Nephron (organoid): ENCODE measurements around the gene RCAN2.

ENCODE experiments used
- H3K27ac Mint-ChIP-seq, 3 experiments: 2 replicates each; pipeline ENCODE4 v1.8.0; 2020; ENCODE audit warnings: mixed read lengths in 3 of 3, mild to moderate bottlenecking in 2 of 3, moderate library complexity in 1 of 3
- H3K27me3 Mint-ChIP-seq: 2 replicates; pipeline ENCODE4 v1.8.0; 2021; ENCODE audit warnings: low read depth, mild to moderate bottlenecking, moderate library complexity, mixed read lengths
- H3K36me3 Mint-ChIP-seq: 2 replicates; pipeline ENCODE4 v1.8.0; 2020; ENCODE audit warnings: low read depth, mixed read lengths
- H3K4me1 Mint-ChIP-seq: 2 replicates; pipeline ENCODE4 v1.8.0; 2020; ENCODE audit warnings: mixed read lengths
- H3K4me3 Mint-ChIP-seq, 3 experiments: 2 replicates each; pipeline ENCODE4 v1.8.0; 2020; ENCODE audit warnings: mild to moderate bottlenecking in 3 of 3, mixed read lengths in 3 of 3, moderate library complexity in 2 of 3
- H3K9me3 Mint-ChIP-seq: 2 replicates; pipeline ENCODE4 v1.8.0; 2020; ENCODE audit warnings: mixed read lengths
- TF ChIP-seq, protein P1 (sequence below), 3 experiments: fragments of 200-600 bp; sonication (generic); IDR thresholded peaks; one replicate each; pipeline ENCODE4 v1.5.0; 2021; ENCODE audit warnings: antibody characterized with exemption in 3 of 3; ENCODE audit not compliant: unreplicated experiment in 3 of 3

RCAN2 gene

DNA sequence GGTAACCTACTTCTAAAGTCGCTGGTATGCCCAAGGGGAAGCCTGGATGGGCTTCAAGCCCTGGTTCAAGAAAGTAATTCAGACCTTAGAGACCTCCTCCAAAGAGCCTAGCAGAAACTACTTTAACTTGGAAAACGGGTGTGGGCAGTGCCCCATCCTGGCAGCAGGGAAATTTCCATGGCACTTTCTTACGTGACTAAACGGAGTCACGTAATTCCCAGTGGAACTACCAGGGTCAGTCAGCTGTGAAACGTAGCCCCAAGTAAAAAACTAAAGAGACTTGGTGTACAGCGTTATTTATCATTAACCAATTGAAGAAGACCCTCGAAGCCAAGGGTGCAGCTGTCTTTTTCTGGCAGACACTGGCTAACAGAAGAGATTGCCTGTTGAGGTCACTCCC lies 114.0 kb downstream of the RCAN2 start:
- TF ChIP-seq, protein P1, sequence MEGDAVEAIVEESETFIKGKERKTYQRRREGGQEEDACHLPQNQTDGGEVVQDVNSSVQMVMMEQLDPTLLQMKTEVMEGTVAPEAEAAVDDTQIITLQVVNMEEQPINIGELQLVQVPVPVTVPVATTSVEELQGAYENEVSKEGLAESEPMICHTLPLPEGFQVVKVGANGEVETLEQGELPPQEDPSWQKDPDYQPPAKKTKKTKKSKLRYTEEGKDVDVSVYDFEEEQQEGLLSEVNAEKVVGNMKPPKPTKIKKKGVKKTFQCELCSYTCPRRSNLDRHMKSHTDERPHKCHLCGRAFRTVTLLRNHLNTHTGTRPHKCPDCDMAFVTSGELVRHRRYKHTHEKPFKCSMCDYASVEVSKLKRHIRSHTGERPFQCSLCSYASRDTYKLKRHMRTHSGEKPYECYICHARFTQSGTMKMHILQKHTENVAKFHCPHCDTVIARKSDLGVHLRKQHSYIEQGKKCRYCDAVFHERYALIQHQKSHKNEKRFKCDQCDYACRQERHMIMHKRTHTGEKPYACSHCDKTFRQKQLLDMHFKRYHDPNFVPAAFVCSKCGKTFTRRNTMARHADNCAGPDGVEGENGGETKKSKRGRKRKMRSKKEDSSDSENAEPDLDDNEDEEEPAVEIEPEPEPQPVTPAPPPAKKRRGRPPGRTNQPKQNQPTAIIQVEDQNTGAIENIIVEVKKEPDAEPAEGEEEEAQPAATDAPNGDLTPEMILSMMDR (IDR thresholded peaks at IDR 0.05; ENCODE audit: unreplicated experiment in 3 of 3), result no peak
- no peak overlapping the region for H3K4me3 Mint-ChIP-seq

DNA sequence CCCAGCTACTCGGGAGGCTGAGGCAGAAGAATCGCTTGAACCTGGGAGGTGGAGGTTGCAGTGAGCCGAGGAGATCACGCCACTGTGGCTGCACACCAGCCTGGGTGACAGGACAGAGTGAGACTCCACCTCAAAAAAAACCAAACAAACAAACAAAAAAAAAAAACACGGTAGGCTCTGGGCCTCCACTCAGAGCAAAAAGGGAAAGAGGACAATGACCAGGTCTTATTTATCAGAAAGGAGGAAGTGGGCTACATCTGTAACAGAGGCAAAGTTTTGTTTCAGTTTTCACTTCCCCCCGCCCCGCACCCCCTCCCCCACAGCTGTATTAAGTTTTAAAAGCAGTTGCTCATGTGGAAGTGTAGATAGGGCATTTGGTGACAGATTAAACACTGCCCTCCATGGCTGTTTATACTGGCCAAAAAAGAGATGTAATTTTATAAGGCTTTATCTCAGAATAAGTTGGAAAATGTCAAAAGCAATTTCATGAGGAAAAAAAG lies 114.6 kb downstream of the RCAN2 start:
- Mint-ChIP-seq H3K4me1 (peaks cover 16% of the 10 kb centered on the region), H3K9me3 (no peaks in the 10 kb centered on the region), H3K27ac (peak overlapping the region in 2 of 3 experiments; percentile 38 to 67), H3K36me3 (no peaks in the 10 kb centered on the region), H3K4me3 (no peak overlapping the region), H3K27me3 (no peaks in the 10 kb centered on the region)
- TF ChIP-seq, protein P1 (IDR thresholded peaks at IDR 0.05; ENCODE audit: unreplicated experiment in 3 of 3), result no peak

More for the DNA sequence above, 114.0 kb downstream of the RCAN2 start:
- H3K27me3 Mint-ChIP-seq, result no peaks in the 10 kb centered on the region
- H3K9me3 Mint-ChIP-seq, result no peaks in the 10 kb centered on the region
- peak overlapping the region; percentile 12 to 67 (median 38) for H3K27ac Mint-ChIP-seq
- peaks cover 16% of the 10 kb centered on the region for H3K4me1 Mint-ChIP-seq
- H3K36me3 Mint-ChIP-seq, result no peaks in the 10 kb centered on the region

DNA sequence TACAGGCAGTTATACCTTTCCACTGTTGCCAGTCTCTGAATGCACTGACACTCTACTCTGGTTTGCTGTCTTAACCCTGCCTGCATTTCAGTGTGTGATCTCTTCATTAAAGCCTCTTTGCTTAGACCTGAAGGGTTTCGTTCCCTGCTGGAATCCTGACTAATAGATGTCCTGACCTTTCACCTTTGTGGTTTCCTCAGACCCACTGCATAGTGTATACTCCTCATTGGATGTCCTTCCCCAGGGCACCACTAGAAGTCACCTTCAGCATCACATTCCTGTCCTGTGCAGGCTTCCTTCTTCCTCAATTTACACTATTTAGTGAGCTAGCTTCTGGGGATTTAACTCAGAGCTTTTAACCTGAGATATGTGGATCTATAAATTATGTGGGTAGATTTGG lies 120.6 kb downstream of the RCAN2 start:
- Mint-ChIP-seq H3K27ac (peak overlapping the region in 1 of 3 experiments; percentile 26), H3K4me1 (peaks cover 10% of the 10 kb centered on the region), H3K27me3 (no peaks in the 10 kb centered on the region), H3K9me3 (no peaks in the 10 kb centered on the region), H3K4me3 (no peak overlapping the region), H3K36me3 (no peaks in the 10 kb centered on the region)
- TF ChIP-seq, protein P1 (IDR thresholded peaks at IDR 0.05; ENCODE audit: unreplicated experiment in 3 of 3), result no peak

DNA sequence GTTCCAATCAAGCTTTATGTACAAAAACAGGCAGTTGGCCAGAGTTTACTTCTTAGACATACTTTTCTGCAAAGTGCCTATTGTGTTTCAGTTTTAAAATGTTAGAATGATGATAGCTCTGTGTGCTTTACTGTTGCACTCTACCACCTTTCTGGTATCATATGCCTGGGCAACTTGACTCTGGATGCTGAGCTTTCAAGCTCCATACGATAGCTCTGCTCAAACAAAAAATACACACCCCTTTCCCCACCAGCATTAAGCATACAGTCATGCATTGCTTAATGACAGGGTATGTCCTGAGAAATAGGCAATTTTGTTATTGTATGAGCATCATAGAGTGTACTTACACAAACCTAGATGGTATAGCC lies 123.1 kb downstream of the RCAN2 start:
- no peaks in the 10 kb centered on the region for H3K9me3 Mint-ChIP-seq
- no peaks in the 10 kb centered on the region for H3K27me3 Mint-ChIP-seq
- H3K4me3 Mint-ChIP-seq, result no peak overlapping the region
- peak overlapping the region; percentile 56 to 86 (median 79) for H3K27ac Mint-ChIP-seq
- peaks cover 10% of the 10 kb centered on the region for H3K4me1 Mint-ChIP-seq
- TF ChIP-seq, protein P1 (IDR thresholded peaks at IDR 0.05; ENCODE audit: unreplicated experiment in 3 of 3), result no peak
- no peaks in the 10 kb centered on the region for H3K36me3 Mint-ChIP-seq

DNA sequence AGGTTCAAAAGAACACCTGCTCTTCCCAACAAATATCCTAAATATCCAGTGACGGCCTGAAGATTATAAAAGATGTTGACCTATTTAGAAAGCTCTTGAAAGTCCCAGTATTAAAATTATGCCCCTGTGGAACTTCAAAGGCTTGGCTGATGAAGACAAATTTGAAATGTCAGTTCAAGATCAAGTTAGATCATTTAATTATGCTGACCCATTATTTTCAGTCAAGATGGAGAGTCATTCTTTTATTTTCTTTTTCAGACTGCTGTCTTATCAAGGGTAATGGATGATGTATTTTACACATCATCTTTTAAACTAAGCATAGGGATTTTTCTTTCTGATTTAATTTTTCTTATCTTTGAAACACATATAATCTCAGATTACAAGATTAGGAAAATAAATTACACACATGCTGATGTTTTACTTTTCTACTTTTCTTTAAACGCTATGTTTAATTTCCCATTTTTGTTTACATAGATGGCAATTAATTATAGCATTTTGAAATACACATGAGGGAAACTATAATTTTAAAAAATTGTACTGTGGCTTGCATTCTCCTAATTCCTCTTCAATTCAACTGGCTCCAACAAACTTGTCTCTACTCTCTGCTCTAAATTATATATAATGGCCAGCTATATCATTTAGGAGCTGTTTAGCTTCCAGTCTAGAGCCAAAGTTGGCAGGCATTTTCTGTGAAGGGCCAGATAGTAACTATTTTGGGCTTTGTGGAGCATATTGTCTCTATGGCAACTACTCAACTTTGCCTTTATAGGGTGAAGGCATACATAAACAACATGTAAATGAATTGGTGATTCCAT lies 123.7 kb downstream of the RCAN2 start:
- Mint-ChIP-seq H3K9me3 (no peaks in the 10 kb centered on the region), H3K4me3 (no peak overlapping the region), H3K27ac (peak overlapping the region; percentile 56 to 86 (median 79)), H3K4me1 (peaks cover 10% of the 10 kb centered on the region), H3K27me3 (no peaks in the 10 kb centered on the region), H3K36me3 (no peaks in the 10 kb centered on the region)
- TF ChIP-seq, protein P1 (IDR thresholded peaks at IDR 0.05; ENCODE audit: unreplicated experiment in 3 of 3), result no peak
